Panc1 (cell line): ENCODE results near the gene ZNF555. TPM values are rescaled to one million over a fixed set of nuclear protein-coding genes. Genes with fewer than 3 reads are reported as not detected.

Source experiments
- ATAC-seq: fragments of 200-7000 bp; cut with Tn5 transposase; 2 replicates; pipeline ENCODE4 v1.9.1; 2020; ENCODE audit warnings: mild to moderate bottlenecking, moderate library complexity
- BruUV-seq: library from RNA; stranded (reverse); fragments of 400-500 nt; replicated peaks from 2 replicates; lab custom pipeline; 2021; lab: Mats Ljungman, UMichigan
- CTCF ChIA-PET: fragments of 300-600 bp; sonication (Branson Sonifier 250); formaldehyde crosslinking; loops from one replicate; lab custom pipeline; 2022; ENCODE audit warnings: antibody characterized with exemption; lab: Charles Lee
- POLR2A ChIA-PET: fragments of 300-600 bp; sonication (Branson Sonifier 250); formaldehyde crosslinking; loops from one replicate; lab custom pipeline; 2022; ENCODE audit warnings: antibody characterized with exemption; lab: Charles Lee
- DNase-seq: peaks from one replicate; pipeline ENCODE4 v3.0.0-alpha.2; 2010; ENCODE audit warnings: low read depth, low spot score
- H3K27ac ChIP-seq: 2 replicates; pipeline ENCODE4 v1.5.1; 2011; ENCODE audit warnings: mild to moderate bottlenecking, low read length, inconsistent platforms
- H3K27me3 ChIP-seq: fragments of 200-500 bp; sonication (Bioruptor generic); 2 replicates; pipeline ENCODE4 v1.6.0; 2014; ENCODE audit warnings: low read length, inconsistent platforms; ENCODE audit not compliant: control insufficient read depth, insufficient read depth
- H3K36me3 ChIP-seq: fragments of 200-500 bp; sonication (Bioruptor generic); 2 replicates; pipeline ENCODE4 v1.5.1; 2014; ENCODE audit warnings: inconsistent platforms, mild to moderate bottlenecking, low read length, moderate library complexity; ENCODE audit not compliant: control insufficient read depth, insufficient read depth
- H3K4me1 ChIP-seq: 2 replicates; pipeline ENCODE4 v1.5.1; 2011; ENCODE audit warnings: inconsistent platforms, mild to moderate bottlenecking, low read length, moderate library complexity; ENCODE audit not compliant: control insufficient read depth, insufficient read depth
- H3K4me3 ChIP-seq, 2 experiments: 2 replicates each; pipeline ENCODE4 v1.5.1; 2011 to 2012; ENCODE audit warnings: low read depth in 2 of 2, low read length in 2 of 2, mild to moderate bottlenecking in 2 of 2, inconsistent platforms in 1 of 2, moderate library complexity in 1 of 2
- H3K9me3 ChIP-seq: fragments of 200-500 bp; sonication (Bioruptor generic); 2 replicates; pipeline ENCODE4 v1.5.1; 2014; ENCODE audit warnings: low read depth, mild to moderate bottlenecking, inconsistent platforms, low read length, moderate library complexity; ENCODE audit not compliant: control insufficient read depth, insufficient read depth
- CTCF ChIP-seq: fragments of 450-650 bp; IDR thresholded peaks from 2 replicates; pipeline ENCODE4 v1.5.1; 2017; ENCODE audit warnings: mild to moderate bottlenecking
- POLR2AphosphoS5 ChIP-seq: IDR thresholded peaks from 2 replicates; pipeline ENCODE4 v1.6.1; 2012; ENCODE audit warnings: mild to moderate bottlenecking, low read depth, low read length, moderate library complexity
- SIN3A ChIP-seq: IDR thresholded peaks from 2 replicates; pipeline ENCODE4 v1.6.1; 2012; ENCODE audit warnings: low read depth, mild to moderate bottlenecking, low read length, moderate library complexity, borderline replicate concordance; ENCODE audit not compliant: insufficient read depth
- TCF7L2 ChIP-seq: IDR thresholded peaks from 2 replicates; pipeline ENCODE4 v1.6.1; 2011; ENCODE audit warnings: mild to moderate bottlenecking, low read depth, low read length, inconsistent platforms
- in situ Hi-C: cut with HindIII; loops from 2 replicates; pipeline ENCODE4 v1.10.0; 2016; ENCODE audit warnings: low sequenced_read_pairs, low pct_unique_long_range_greater_than_20kb
- intact Hi-C: fragments of 100-400 bp; cut with micrococcal nuclease; formaldehyde crosslinking; loops from one replicate; pipeline ENCODE4 v1.10.0; 2022; ENCODE audit not compliant: unreplicated experiment
- total RNA-seq: library from RNA; stranded (reverse); gene quantifications from one replicate; pipeline ENCODE4 v1.2.1, GENCODE V29; 2021; ENCODE audit not compliant: unreplicated experiment
- TF ChIP-seq, protein P1 (sequence below), 2 experiments: IDR thresholded peaks; 2 replicates each; pipeline ENCODE4 v1.6.1; 2011 to 2012; ENCODE audit warnings: low read depth in 2 of 2, control low read depth in 1 of 2, low read length in 1 of 2, mild to moderate bottlenecking in 1 of 2, moderate library complexity in 1 of 2; ENCODE audit not compliant: insufficient read depth in 1 of 2

The ZNF555 gene
- total RNA-seq, 1 experiment from 2014 or later, result 7.3 TPM

GRCh38 chr19:2837430-2837829 lies 3.8 kb upstream of the ZNF555 start:
- ChIA-PET POLR2A (no interaction called here), CTCF (no interaction called here)
- in situ Hi-C loops (no loop called here), intact Hi-C loops (no loop called here)
- TF ChIP-seq CTCF (no peak), POLR2AphosphoS5 (no peak), TCF7L2 (no peak), SIN3A (no peak)
- TF ChIP-seq, protein P1, sequence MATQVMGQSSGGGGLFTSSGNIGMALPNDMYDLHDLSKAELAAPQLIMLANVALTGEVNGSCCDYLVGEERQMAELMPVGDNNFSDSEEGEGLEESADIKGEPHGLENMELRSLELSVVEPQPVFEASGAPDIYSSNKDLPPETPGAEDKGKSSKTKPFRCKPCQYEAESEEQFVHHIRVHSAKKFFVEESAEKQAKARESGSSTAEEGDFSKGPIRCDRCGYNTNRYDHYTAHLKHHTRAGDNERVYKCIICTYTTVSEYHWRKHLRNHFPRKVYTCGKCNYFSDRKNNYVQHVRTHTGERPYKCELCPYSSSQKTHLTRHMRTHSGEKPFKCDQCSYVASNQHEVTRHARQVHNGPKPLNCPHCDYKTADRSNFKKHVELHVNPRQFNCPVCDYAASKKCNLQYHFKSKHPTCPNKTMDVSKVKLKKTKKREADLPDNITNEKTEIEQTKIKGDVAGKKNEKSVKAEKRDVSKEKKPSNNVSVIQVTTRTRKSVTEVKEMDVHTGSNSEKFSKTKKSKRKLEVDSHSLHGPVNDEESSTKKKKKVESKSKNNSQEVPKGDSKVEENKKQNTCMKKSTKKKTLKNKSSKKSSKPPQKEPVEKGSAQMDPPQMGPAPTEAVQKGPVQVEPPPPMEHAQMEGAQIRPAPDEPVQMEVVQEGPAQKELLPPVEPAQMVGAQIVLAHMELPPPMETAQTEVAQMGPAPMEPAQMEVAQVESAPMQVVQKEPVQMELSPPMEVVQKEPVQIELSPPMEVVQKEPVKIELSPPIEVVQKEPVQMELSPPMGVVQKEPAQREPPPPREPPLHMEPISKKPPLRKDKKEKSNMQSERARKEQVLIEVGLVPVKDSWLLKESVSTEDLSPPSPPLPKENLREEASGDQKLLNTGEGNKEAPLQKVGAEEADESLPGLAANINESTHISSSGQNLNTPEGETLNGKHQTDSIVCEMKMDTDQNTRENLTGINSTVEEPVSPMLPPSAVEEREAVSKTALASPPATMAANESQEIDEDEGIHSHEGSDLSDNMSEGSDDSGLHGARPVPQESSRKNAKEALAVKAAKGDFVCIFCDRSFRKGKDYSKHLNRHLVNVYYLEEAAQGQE (IDR thresholded peaks at IDR 0.05; ENCODE audit: insufficient read depth in 1 of 2, low read depth in 2 of 2, low read length in 1 of 2), result no peak
- BruUV-seq, result no TSS peak
- Histone ChIP-seq H3K4me3 (no peak overlapping the region), H3K27me3 (no peaks in the 10 kb centered on the region), H3K9me3 (peaks cover 15% of the 10 kb centered on the region), H3K27ac (no peak overlapping the region), H3K4me1 (no peaks in the 10 kb centered on the region; the same call in 1 of the 2 replicates), H3K36me3 (no peaks in the 10 kb centered on the region)
- DNase-seq, result no peak
- ATAC-seq, result no peak

GRCh38 chr19:2841855-2842574 lies 740 bp downstream of the ZNF555 start:
- TF ChIP-seq POLR2AphosphoS5 (no peak), TCF7L2 (no peak), CTCF (no peak), SIN3A (no peak)
- TF ChIP-seq, protein P1 (IDR thresholded peaks at IDR 0.05; ENCODE audit: insufficient read depth in 1 of 2, low read depth in 2 of 2, low read length in 1 of 2), result no peak
- Histone ChIP-seq H3K4me3 (peak overlapping the region; percentile 66 to 77), H3K9me3 (peaks cover 2% of the 10 kb centered on the region; the same call in 1 of the 2 replicates), H3K27me3 (no peaks in the 10 kb centered on the region), H3K4me1 (no peaks in the 10 kb centered on the region; the same call in 1 of the 2 replicates), H3K36me3 (no peaks in the 10 kb centered on the region), H3K27ac (peak overlapping the region; percentile 69)
- peak; percentile 18; the same call in 1 of the 2 replicates for ATAC-seq
- in situ Hi-C loops (no loop called here), intact Hi-C loops (no loop called here)
- BruUV-seq, result no TSS peak
- ChIA-PET POLR2A (no interaction called here), CTCF (interaction anchor here (1.0 kb wide), 1 partner anchor 19 kb away, joined by 3 read pairs; no protein-coding TSS in a partner anchor)
- DNase-seq, result no peak
